Peyer's patch (tissue), 4 donors: ENCODE data around the gene CMTM8. TPM values are rescaled to one million over a fixed set of nuclear protein-coding genes. Genes with fewer than 3 reads are reported as not detected.

ENCODE experiments used
- DNase-seq, 3 donors: peaks; one replicate each; pipeline ENCODE4 v3.0.0-alpha.2; 2017 to 2019
- H3K27ac ChIP-seq, 4 donors: fragments of 200-600 bp; sonication (generic); one replicate each; pipeline ENCODE4 v1.5.1; 2016 to 2019
- H3K27me3 ChIP-seq, 2 donors: fragments of 200-600 bp; sonication (generic); one replicate each; pipeline ENCODE4 v1.5.1; 2019
- H3K36me3 ChIP-seq, 3 donors: fragments of 200-600 bp; sonication (generic); one replicate each; pipeline ENCODE4 v1.5.1; 2016 to 2019
- H3K4me1 ChIP-seq, 4 donors: fragments of 200-600 bp; sonication (generic); one replicate each; pipeline ENCODE4 v1.5.1; 2016 to 2019
- H3K4me3 ChIP-seq, 4 donors: fragments of 200-600 bp; sonication (generic); 1 replicate in 3 of 4; 2 replicates in 1 of 4; pipeline ENCODE4 v1.5.1; 2016 to 2019; ENCODE audit warnings: mild to moderate bottlenecking in 1 of 4
- H3K9me3 ChIP-seq, 4 donors: fragments of 200-600 bp; sonication (generic); one replicate each; pipeline ENCODE4 v1.5.1; 2016 to 2019; ENCODE audit warnings: mild to moderate bottlenecking in 1 of 4
- POLR2A ChIP-seq, 2 donors: fragments of 450-650 bp; IDR thresholded peaks; one replicate each; pipeline ENCODE4 v1.5.1; 2017; ENCODE audit warnings: antibody characterized with exemption in 2 of 2, mild to moderate bottlenecking in 2 of 2, moderate library complexity in 2 of 2
- total RNA-seq, 4 donors: library from RNA; depleted of rRNA; stranded (reverse); fragments of >200 nt; gene quantifications; one replicate each; pipeline ENCODE4 v1.1.0, GENCODE V29; 2016
- TF ChIP-seq, protein P1 (sequence below), 6 experiments: fragments of 450-650 bp in 4 of 6; fragments of 200-600 bp in 2 of 6; sonication (generic) in 1 of 6; IDR thresholded peaks; one replicate each; pipeline ENCODE4 v1.5.1; 2017 to 2019; ENCODE audit warnings: antibody characterized with exemption in 6 of 6, mild to moderate bottlenecking in 3 of 6, moderate library complexity in 1 of 6

Gene CMTM8
- total RNA-seq, 4 donors from 2014 or later: 7.1 to 16.5 (median 13.1) TPM; not detected in 1

DNA sequence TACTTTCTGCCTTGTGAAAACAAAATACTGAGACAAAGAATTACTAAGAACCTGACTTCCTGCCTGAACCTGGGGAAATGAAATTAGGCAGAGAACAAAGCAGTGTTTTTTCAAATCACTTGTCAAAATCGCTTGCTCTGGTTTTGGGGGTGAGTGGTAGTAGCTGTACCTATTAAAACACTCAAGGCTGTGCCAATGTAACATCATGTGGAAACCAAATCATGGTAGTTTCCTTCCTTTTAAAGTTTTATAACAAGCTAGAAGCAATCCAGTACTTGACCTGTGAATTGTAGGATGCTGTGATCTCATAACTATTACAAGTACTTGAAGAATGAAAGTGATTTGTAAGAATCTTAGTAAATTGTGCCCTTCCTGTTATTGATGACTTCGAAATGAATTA lies 6.7 kb downstream of the CMTM8 start:
- no peaks in the 10 kb centered on the region for H3K27me3 ChIP-seq
- H3K9me3 ChIP-seq: no peaks in the 10 kb centered on the region
- no peak for TF ChIP-seq POLR2A (IDR thresholded peaks at IDR 0.05)
- TF ChIP-seq, protein P1, sequence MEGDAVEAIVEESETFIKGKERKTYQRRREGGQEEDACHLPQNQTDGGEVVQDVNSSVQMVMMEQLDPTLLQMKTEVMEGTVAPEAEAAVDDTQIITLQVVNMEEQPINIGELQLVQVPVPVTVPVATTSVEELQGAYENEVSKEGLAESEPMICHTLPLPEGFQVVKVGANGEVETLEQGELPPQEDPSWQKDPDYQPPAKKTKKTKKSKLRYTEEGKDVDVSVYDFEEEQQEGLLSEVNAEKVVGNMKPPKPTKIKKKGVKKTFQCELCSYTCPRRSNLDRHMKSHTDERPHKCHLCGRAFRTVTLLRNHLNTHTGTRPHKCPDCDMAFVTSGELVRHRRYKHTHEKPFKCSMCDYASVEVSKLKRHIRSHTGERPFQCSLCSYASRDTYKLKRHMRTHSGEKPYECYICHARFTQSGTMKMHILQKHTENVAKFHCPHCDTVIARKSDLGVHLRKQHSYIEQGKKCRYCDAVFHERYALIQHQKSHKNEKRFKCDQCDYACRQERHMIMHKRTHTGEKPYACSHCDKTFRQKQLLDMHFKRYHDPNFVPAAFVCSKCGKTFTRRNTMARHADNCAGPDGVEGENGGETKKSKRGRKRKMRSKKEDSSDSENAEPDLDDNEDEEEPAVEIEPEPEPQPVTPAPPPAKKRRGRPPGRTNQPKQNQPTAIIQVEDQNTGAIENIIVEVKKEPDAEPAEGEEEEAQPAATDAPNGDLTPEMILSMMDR (IDR thresholded peaks at IDR 0.05): no peak
- DNase-seq: no peak
- peaks cover 0 to 6% (median 0%) of the 10 kb centered on the region in 4 donors for H3K4me1 ChIP-seq
- no peak overlapping the region for H3K27ac ChIP-seq
- H3K36me3 ChIP-seq: no peaks in the 10 kb centered on the region
- no peak overlapping the region for H3K4me3 ChIP-seq

DNA sequence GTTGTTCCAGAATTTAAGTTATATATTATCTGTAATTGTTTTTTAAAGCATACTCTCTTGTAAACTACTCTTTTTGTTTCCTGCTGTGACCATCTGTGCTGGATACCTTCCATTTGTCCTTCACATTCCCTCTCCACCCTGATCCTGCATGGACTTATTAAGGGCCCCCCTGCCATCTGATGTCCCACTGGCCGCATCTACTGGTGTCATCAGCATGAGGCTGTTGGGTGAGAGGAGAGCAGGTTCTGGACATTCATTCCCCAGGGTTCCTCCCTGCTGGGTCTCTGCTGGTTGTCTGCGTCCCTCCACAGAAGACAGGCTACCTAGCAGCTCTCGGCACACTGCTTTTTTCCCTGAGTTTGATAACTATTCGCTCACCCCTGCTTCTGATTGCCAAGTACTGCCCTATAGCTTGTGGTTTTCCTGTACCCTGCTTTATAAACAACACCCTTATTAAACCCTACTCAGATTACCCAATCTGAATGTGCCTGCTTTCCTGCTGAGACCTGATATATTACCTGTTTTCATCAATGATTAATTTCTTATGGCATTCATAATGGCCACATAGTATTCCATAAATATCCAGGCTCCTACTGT lies 7.7 kb downstream of the CMTM8 start:
- Histone ChIP-seq H3K27ac (no peak overlapping the region), H3K27me3 (no peaks in the 10 kb centered on the region), H3K9me3 (no peaks in the 10 kb centered on the region), H3K36me3 (no peaks in the 10 kb centered on the region), H3K4me3 (no peak overlapping the region), H3K4me1 (peaks cover 0 to 6% (median 0%) of the 10 kb centered on the region in 4 donors)
- TF ChIP-seq, protein P1 (IDR thresholded peaks at IDR 0.05): no peak
- no peak for TF ChIP-seq POLR2A (IDR thresholded peaks at IDR 0.05)
- no peak for DNase-seq

DNA sequence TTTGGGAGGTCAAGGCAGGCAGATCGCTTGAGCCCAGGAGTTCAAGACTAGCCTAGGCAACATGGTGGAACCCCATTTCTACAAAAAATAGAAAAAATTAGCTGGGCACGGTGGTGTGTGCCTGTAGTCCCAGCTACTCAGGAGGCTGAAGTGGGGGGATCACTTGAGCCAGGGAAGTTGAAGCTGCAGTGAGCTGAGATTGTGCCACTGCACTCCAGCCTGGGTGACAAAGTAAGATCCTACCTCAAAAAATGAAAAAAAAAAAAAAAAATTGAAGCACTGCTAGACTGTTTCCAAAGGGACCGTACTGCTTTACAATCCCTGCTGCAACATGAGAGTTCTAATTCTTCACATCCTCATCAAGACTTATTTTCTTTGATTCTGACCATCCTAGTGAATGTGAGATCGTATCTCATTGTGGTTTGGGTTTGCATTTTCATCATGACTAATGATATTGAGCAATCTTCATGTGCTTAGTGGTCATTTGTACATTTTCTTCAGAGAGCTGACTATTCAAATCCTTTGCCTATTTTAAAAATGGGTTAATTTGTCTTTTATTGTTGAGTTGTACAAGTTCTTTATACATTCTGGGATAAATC lies 10.8 kb downstream of the CMTM8 start:
- TF ChIP-seq, protein P1 (IDR thresholded peaks at IDR 0.05): no peak
- TF ChIP-seq POLR2A (IDR thresholded peaks at IDR 0.05): no peak
- DNase-seq: no peak
- H3K27ac ChIP-seq: no peak overlapping the region
- H3K27me3 ChIP-seq: no peaks in the 10 kb centered on the region
- no peak overlapping the region for H3K4me3 ChIP-seq
- no peaks in the 10 kb centered on the region for H3K36me3 ChIP-seq
- H3K4me1 ChIP-seq: peaks cover 0 to 6% (median 0%) of the 10 kb centered on the region in 4 donors
- H3K9me3 ChIP-seq: peaks cover 0 to 3% (median 0%) of the 10 kb centered on the region in 4 donors

DNA sequence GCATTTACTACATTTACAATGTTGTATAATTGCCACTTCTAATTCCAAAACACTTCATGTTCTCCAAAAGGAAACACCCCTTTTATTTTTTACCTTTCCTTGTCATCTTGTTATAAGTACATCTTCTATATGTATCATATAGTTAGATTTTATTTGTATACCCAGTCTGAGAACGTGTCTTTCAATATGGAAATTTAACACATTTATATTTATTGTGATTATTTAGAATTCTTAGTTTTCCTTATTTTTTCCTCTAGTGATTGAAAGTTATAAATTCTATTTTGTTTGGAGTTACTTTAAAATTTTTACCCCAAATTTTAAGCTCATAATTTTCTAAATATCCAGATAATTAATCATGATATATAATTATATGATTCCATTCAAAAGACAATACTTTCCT lies 15.8 kb downstream of the CMTM8 start:
- Histone ChIP-seq H3K4me1 (no peaks in the 10 kb centered on the region), H3K4me3 (no peak overlapping the region), H3K27ac (no peak overlapping the region), H3K36me3 (no peaks in the 10 kb centered on the region), H3K9me3 (peaks cover 0 to 3% (median 0%) of the 10 kb centered on the region in 4 donors), H3K27me3 (no peaks in the 10 kb centered on the region)
- DNase-seq: no peak
- no peak for TF ChIP-seq POLR2A (IDR thresholded peaks at IDR 0.05)
- TF ChIP-seq, protein P1 (IDR thresholded peaks at IDR 0.05): no peak

DNA sequence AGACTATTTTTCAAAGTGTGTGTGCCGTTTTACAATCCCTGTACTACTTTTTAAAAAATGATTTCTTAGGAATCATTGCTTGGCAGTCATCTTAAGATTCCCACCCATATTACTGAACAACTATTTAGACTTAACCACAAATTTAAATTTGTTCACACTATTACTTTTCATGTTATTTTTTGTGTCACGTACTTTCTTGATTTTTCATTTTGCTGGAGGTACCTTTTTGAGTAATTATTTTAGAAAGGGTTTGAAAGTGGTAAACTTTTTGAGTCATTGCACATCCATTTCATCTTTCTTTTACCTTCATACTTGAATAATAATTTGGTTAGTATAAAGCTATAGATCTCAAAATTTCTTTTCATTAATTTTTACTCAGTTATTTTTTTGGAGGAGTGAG lies 16.9 kb downstream of the CMTM8 start:
- Histone ChIP-seq H3K4me3 (no peak overlapping the region), H3K27me3 (no peaks in the 10 kb centered on the region), H3K9me3 (peaks cover 0 to 3% (median 0%) of the 10 kb centered on the region in 4 donors), H3K4me1 (no peaks in the 10 kb centered on the region), H3K27ac (no peak overlapping the region), H3K36me3 (no peaks in the 10 kb centered on the region)
- no peak for TF ChIP-seq POLR2A (IDR thresholded peaks at IDR 0.05)
- TF ChIP-seq, protein P1 (IDR thresholded peaks at IDR 0.05): no peak
- DNase-seq: no peak
